GM12873 (cell line): ENCODE data around the gene WIZ.

ENCODE experiments used
- CTCF ChIP-seq: IDR thresholded peaks from 2 replicates; pipeline ENCODE4 v1.5.1; 2012; ENCODE audit warnings: low read depth, mild to moderate bottlenecking, moderate library complexity, low read length, control low read depth; ENCODE audit not compliant: insufficient read depth; ENCODE audit errors: missing control alignments

WIZ gene

DNA sequence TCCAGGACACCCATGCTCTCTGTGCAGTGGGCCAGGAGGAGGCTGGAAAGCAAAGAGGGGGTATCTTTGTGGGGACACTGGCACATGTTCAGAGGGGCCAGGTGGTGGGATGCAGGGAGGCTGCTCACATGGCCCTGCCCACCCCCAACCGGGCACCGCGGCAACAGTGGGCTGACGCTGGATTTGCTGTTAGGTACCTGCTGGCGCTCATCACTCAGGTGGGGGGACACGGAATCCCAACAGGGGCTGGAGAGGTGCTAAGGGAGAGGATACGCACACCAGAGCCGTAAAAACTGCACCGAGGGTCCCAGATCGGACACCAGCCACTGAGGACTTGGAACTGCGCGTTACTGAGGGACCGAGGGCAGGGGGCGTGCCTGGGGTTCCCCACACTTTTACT lies 50.1 kb downstream of the WIZ start:
- TF ChIP-seq CTCF, result no peak

GRCh38 chr19:15399234-15399515 lies 50.6 kb downstream of the WIZ start:
- TF ChIP-seq CTCF, result no peak

GRCh38 chr19:15398501-15399233 lies 51.1 kb downstream of the WIZ start:
- TF ChIP-seq CTCF, result no peak

DNA sequence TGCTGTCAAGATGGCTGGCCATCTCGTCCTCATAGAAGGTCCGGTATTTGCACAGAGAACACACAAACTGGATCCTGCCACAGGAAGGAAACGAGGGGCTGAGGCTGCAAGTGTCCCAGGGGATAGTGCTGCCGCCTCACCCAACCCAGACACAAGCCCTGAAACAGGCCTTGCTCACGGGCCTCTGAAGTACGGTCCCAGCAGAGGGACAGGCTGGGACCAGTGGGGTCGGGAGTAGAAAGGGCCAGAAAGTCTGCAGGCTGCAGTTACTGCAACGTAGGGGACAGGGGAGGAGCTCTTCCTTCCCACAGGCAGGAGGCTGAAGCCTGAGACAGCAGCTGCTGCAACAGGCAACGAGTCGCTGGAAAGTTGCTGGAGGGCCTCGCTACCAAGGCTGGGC lies 52.0 kb downstream of the WIZ start:
- no peak for TF ChIP-seq CTCF

DNA sequence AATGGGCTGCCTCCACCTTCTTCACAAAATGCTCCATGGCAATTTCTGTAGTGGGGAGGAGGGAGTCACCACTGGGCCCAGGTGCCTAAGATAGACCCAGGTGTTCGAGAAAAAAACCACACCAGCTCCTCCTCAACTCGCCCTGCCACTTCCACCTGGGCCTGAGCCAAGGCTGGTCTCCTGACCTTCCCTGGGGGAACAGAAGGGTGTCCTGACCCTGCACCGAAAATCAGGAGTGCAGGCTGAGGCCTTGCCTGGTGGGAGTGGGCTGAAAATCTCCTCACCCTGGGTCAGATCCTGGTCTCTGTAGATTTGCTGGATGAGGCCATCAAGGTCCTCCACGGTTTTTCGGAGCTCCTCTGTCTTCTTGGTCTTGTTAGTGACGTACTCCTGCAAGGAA lies 52.5 kb downstream of the WIZ start:
- no peak for TF ChIP-seq CTCF

GRCh38 chr19:15396436-15396835 lies 53.3 kb downstream of the WIZ start:
- TF ChIP-seq CTCF, result no peak

DNA sequence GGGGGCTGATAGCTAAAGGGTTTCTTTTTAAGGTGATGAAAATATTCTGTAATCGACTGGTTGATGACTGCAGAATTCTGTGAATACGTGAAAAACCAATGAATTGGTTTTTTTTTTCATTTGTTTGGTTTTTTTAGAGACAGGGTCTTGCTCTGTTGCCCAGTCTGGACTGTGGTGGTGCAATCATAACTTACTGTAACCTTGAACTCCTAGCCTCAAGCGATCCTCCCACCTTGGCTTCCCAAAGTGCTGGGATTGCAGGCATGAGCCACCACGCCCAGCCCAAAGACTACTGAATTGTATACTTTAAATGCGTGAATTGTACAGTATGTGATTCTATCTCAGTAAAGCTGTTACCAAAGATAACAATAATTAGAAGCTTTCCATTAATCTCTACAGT lies 55.3 kb downstream of the WIZ start:
- no peak for TF ChIP-seq CTCF
